ENCODE measurements around the gene PLEKHH2.
"Not testable (repeated sequence)": the region's sequence is repeated elsewhere in the genome, so short reads cannot be mapped to it uniquely, and the experiment has no call there.

PLEKHH2 gene

DNA sequence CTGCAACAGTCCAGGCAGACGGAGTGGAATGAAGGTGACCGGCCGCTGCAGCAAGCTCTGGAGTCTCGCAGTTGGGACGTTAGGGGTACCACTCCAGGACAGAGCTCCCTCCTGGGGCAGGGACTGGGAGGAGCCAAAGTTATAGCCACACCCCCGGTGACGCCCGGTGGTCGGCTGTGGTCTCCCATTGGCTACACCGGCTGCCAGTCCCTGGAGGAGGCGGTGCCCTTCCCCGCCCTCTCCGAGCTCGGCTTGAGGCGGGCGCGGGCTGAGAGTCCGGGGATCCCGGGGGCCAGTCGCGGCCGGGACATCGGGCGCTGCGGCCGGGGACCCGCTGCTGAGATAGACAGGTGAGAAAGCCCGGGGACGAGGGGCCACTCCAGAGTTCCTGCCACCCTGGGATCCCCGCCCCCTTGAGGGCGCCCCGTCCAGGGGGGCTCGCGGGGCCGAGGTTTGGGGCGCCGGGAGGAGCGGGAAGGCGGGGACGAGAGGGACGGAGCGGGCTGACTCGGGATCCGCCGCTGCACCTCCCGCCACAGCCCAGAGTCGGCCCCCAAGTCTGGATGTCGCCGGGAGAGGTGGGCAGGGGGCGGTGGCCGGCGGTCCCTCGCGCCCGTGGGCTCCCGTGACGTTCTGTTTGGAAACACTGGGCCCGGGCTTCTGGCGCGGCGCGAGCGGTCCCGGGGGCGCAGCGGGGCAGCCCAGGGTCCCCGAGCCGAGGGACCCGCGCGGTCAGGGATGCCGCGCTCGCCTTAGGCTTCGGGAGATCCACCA, at the start of gene PLEKHH2:
TSS of gene PLEKHH2 (plus strand) at position 231 of the 774 bp plus-strand sequence. CDS start 7,414 bp downstream, outside the sequence.
- Mint-ChIP-seq H3K36me3 (ENCODE audit: low read depth) (peaks cover 3% of the 10 kb centered on the region), H3K27me3 (peaks cover 34% of the 10 kb centered on the region), H3K9me3 (peaks cover 5% of the 10 kb centered on the region), H3K27ac (peak within 1 kb of the TSS; percentile 33), H3K4me3 (peak within 1 kb of the TSS; percentile 81), H3K4me1 (peaks cover 14% of the 10 kb centered on the region)
- ATAC-seq = peak; percentile 100
- peak; percentile 95 for DNase-seq

DNA sequence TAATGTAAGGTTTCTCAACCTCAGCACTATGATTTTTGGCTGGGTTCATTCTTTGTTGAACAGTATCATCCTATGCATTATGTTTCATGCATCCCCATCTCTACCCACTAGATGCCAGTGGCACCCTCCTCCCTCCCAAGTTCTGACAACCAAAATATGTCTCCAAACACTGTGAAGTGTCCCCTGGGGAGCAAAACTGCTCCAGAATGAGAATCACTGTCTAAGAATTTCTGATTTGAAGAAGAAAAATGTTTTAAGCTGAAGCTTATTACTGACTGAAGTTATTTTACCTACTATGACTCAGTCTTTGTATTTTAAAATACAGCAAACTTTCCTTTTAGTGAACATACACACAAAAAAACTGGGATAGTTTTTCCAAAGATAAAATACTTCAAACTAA, 44.6 kb upstream of the PLEKHH2 start:
- ATAC-seq (no peak), DNase-seq (no peak)
- no peak overlapping the region for H3K4me3 Mint-ChIP-seq
- peaks cover 2% of the 10 kb centered on the region for H3K27me3 Mint-ChIP-seq
- no peaks in the 10 kb centered on the region for H3K9me3 Mint-ChIP-seq
- H3K36me3 Mint-ChIP-seq (ENCODE audit: low read depth) = peaks cover 27% of the 10 kb centered on the region
- H3K4me1 Mint-ChIP-seq = peaks cover 33% of the 10 kb centered on the region
- H3K27ac Mint-ChIP-seq = peak overlapping the region; percentile 59

DNA sequence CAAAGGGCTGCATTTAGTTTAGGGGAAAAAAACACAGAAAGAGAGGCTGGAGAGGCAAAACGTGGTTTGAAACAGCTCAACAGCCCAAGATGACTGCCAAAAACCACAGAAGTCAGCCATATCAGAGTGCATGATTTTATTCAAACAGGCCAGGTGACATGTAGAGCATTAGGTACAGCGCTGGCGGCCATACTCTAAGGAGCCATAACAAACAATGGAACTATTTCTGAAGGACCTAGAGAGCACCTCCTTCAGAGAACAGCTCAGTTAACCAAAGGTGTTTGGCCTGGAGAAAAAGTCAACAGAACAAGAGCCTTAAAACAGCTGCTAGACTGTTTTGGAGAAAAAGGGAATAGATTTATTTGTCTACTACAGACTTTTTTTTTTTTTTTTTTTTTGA, 43.8 kb upstream of the PLEKHH2 start:
- peaks cover 21% of the 10 kb centered on the region for H3K36me3 Mint-ChIP-seq (ENCODE audit: low read depth)
- no peaks in the 10 kb centered on the region for H3K9me3 Mint-ChIP-seq
- DNase-seq = no peak
- ATAC-seq = no peak
- H3K4me1 Mint-ChIP-seq = peaks cover 37% of the 10 kb centered on the region
- peaks cover 6% of the 10 kb centered on the region for H3K27me3 Mint-ChIP-seq
- H3K4me3 Mint-ChIP-seq = peak overlapping the region; percentile 37
- H3K27ac Mint-ChIP-seq = no peak overlapping the region

DNA sequence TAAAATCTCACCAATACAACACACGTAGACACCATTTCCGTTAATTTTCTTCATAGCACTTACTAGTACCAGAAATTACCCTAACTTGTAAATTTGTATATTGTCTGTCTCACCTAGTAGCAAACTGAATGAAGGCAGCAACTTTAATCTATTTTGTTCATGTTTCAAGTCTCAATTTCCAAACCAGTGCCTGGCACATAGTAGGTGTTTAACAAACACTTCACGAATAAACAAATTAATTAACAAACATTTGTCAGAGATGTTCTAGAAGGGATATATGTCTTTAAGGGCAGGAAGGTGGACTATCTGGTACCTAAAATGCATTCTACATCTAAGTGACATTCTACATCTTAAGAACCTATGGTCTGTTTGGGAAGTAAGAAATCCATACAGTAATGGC, 42.2 kb upstream of the PLEKHH2 start:
- DNase-seq (no peak), ATAC-seq (no peak)
- Mint-ChIP-seq H3K36me3 (ENCODE audit: low read depth) (peaks cover 15% of the 10 kb centered on the region), H3K9me3 (no peaks in the 10 kb centered on the region), H3K4me3 (peak overlapping the region; percentile 97), H3K4me1 (peaks cover 37% of the 10 kb centered on the region), H3K27me3 (peaks cover 6% of the 10 kb centered on the region), H3K27ac (peak overlapping the region; percentile 96)

DNA sequence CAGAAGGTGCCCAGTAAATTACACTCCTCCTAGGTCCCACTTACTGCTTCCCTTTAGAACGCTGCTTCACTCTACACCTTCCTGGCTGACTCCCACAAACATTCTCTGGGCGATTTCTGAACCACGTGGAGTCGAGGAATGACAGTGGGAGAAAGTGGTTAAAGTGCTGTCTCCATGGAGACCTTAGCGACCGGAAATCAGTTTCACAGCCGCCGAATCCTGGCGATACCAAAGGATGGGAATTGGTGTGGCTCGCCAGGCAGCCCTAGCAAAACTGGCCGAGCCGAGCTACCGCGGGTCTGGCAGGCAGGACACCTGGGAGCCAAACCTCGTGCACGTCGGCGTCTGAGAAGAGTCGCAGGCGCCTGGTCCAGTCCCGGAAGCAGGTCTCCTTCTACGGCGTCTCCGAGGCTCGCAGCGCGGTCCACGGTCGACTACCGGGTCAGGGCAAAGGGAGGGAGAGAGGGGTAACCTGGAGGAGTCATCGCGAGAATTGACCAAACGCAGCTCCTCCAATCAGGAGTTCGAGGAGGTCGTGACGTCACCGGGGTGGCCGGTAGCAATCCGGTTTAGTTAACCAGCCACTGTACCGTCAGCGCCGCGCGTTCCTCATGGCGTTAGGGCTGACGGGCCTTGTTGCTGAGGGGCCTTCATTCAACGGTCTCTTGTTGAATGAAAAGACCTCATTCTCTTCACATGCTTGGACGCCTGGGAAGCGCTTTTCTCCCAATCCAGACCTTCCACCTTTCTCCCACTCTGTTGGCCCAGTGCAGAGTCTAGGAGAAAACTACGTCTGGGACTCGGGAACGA, 41.3 kb upstream of the PLEKHH2 start, which contains the start of gene THADA:
TSS of gene THADA (minus strand) at position 436 of the 810 bp plus-strand sequence. CDS start 3,646 bp downstream, outside the sequence.
- Mint-ChIP-seq H3K27me3 (peaks cover 6% of the 10 kb centered on the region), H3K27ac (peak within 1 kb of the TSS; percentile 96), H3K4me1 (peaks cover 37% of the 10 kb centered on the region), H3K36me3 (ENCODE audit: low read depth) (peaks cover 13% of the 10 kb centered on the region), H3K4me3 (peak within 1 kb of the TSS; percentile 97), H3K9me3 (no peaks in the 10 kb centered on the region)
- DNase-seq (peak; percentile 98), ATAC-seq (peak; percentile 99)

DNA sequence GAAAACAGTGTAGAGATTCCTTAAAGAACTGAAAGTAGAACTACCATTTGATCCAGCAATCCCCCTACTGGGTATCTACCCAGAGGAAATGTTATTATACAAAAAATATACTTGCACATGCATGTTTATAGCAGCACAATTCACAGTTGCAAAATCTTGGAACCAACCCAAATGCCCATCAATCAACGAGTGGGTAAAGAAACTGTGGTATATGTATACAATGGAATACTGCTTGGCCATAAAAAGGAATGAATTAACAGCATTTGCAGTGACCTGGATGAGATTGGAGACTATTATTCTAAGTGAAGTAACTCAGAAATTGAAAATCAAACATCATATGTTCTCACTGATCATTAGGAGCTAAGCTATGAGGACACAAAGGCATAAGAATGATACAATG, 36.5 kb upstream of the PLEKHH2 start:
- peaks cover 18% of the 10 kb centered on the region for H3K4me1 Mint-ChIP-seq
- H3K4me3 Mint-ChIP-seq; H3K27ac Mint-ChIP-seq; H3K9me3 Mint-ChIP-seq; DNase-seq; H3K36me3 Mint-ChIP-seq (ENCODE audit: low read depth); H3K27me3 Mint-ChIP-seq; ATAC-seq: not testable (repeated sequence)

DNA sequence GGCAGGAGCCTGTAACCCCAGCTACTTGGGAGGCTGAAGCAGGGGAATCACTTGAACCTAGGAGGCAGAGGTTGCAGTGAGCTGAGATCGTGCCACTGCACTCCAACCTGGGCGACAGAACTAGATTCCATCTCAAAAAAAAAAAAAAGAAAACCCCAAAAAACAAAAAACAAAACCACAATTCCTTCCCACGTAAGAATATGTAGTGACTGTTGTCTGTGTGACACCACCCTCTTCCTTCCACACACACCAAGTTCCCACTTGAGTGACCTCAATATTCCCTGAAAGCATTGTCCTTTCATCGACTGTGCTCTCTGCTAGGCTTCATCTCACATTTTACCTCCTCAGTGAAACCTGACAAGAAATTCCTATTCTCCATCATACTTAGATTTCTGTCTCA, 32.4 kb upstream of the PLEKHH2 start:
- no peak for ATAC-seq
- Mint-ChIP-seq H3K4me1 (peaks cover 2% of the 10 kb centered on the region), H3K36me3 (ENCODE audit: low read depth) (no peaks in the 10 kb centered on the region), H3K4me3 (no peak overlapping the region), H3K27ac (no peak overlapping the region), H3K9me3 (no peaks in the 10 kb centered on the region), H3K27me3 (no peaks in the 10 kb centered on the region)
- DNase-seq = no peak

DNA sequence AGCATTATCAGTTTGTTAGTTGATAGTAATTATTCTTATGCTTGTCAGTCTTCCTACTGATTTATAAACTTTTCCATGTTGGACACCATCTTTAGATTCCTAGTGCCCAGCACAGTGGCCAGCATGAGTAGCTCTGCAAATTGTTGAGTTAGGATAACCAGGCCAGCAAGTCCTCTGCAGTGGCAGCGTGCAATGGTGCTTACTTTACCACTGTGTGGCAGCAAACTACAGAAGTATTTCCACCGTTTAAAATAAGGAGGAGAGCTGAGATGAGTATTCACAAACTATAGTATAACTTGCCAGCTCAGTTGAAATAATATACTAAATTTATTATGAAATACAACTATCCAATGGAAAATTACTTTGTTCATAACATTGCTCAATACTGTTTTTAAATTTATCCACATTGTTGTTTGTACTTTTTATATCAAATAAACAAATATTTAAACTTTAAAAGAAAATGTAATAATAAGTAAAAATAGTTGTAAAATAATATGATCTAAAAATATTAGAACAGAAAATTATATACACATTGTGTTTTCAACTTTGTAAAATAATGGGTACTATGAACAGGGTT, 31.9 kb upstream of the PLEKHH2 start:
- DNase-seq (peak; percentile 18), ATAC-seq (peak; percentile 77)
- Mint-ChIP-seq H3K9me3 (no peaks in the 10 kb centered on the region), H3K27ac (no peak overlapping the region), H3K4me3 (no peak overlapping the region), H3K27me3 (no peaks in the 10 kb centered on the region), H3K36me3 (ENCODE audit: low read depth) (no peaks in the 10 kb centered on the region), H3K4me1 (peaks cover 2% of the 10 kb centered on the region)

DNA sequence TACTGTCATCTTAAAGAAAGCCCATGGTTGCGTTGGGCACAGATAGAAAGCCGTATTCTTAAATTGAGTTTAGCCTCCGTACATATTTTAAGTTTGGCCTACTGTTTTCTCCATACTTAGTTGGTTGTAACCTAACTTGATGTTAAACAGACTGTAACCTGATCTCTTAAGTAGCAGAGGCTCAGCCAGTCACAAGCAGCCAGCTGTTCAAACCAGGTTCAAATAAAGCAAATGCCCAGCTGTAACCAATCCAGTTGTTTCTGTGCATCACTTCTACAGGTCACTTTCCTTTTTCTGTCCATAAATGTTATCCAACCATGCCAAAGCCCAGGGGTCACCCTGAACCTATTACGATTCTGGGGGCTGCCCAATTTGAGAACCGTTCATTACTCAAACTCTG, 31.2 kb upstream of the PLEKHH2 start:
- no peaks in the 10 kb centered on the region for H3K9me3 Mint-ChIP-seq
- peaks cover 2% of the 10 kb centered on the region for H3K4me1 Mint-ChIP-seq
- H3K36me3 Mint-ChIP-seq (ENCODE audit: low read depth) = no peaks in the 10 kb centered on the region
- DNase-seq (no peak), ATAC-seq (no peak)
- no peak overlapping the region for H3K27ac Mint-ChIP-seq
- no peak overlapping the region for H3K4me3 Mint-ChIP-seq
- H3K27me3 Mint-ChIP-seq = no peaks in the 10 kb centered on the region

DNA sequence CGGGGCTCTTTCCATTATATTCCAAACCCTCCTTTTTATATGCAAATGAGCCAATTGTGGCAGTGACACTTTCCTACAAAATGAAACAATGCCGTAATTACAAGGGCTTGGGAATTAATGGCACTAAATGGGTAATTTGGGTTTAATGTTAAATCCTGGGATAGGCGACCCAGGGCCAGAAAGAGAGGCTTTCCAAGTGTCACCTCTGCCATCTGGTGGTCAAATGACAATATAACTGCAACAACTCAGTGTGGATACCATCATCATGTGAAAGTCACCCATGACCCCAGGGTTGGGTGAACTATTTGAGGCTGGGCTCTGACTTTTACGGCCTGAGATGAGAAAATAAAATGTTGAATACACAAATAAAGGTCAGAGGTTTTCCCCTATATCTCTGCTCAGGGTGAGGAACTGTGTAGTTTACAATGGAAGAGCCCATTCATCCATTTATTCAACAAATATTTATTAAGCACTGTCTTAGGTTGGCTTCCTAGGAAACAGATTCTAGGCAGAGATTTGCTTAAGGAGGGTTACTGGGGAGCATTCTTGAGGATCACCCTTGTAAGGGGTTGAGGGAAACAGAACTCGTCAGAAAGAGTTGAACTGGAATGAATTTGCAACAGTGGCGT, 27.7 kb upstream of the PLEKHH2 start:
- ATAC-seq (peak; percentile 70), DNase-seq (peak; percentile 25)
- no peak overlapping the region for H3K4me3 Mint-ChIP-seq
- no peaks in the 10 kb centered on the region for H3K9me3 Mint-ChIP-seq
- H3K4me1 Mint-ChIP-seq = peaks cover 5% of the 10 kb centered on the region
- H3K27me3 Mint-ChIP-seq = no peaks in the 10 kb centered on the region
- no peaks in the 10 kb centered on the region for H3K36me3 Mint-ChIP-seq (ENCODE audit: low read depth)
- no peak overlapping the region for H3K27ac Mint-ChIP-seq

DNA sequence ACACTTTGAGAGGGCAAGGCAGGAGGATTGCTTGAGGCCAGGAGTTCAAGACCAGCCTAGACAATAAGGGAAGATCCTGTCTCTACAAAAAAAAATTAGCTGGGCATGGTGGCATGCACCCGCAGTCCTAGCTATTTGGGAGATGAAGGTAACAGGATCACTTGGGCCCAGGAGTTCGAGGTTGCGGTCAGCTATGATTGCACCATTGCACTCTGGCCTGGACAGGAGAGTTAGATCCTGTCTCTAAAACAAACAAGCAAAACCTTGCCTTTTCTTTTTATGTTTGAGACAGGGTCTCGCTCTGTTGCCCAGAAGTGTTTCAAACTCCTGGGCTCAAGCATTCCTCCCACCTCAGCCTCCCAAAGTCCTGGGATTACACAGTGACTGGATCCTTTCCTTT, 26.7 kb upstream of the PLEKHH2 start:
- DNase-seq (no peak), ATAC-seq (no peak)
- Mint-ChIP-seq H3K27me3 (no peaks in the 10 kb centered on the region), H3K4me3 (no peak overlapping the region), H3K36me3 (ENCODE audit: low read depth) (no peaks in the 10 kb centered on the region), H3K9me3 (no peaks in the 10 kb centered on the region), H3K27ac (no peak overlapping the region), H3K4me1 (peaks cover 2% of the 10 kb centered on the region)

DNA sequence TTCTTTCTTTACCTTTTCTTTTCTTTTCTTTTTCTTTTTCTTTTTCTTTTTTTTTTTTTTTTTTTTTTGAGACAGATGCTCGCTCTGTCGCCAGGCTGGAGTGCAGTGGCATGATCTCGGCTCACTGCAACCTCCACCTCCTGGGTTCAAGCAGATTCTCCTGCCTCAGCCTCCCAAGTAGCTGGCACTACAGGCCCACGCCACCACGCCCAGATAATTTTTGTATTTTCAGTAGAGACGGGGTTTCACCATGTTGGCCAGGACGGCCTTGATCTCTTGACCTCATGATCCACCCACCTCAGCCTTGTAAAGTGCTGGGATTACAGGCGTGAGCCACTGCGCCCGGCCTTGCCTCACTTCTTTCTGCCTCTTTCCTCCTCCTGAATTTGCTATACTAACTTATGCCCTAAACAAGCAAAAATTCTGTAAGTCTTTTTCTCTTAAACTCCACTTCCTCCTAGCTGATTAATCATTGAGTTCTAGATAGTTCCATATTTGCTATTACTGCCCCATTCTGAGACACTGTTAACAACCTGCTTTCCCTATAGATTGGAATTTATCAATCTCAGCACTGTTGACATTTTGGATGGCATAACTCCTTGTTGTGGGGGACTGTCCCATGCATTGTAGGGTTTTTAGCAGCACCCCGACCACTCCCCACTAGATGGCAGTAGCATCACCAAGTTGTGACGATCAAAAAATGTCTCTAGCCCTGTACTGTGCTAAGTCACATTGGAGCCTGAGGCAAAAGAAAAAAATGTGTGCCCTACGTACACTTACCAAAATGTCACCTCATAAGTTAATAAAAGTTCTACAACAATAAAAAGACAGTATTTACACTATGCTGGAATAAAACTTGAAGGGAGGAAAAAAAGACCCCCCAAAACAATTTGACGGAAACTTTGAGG, 24.8 kb upstream of the PLEKHH2 start:
- H3K4me3 Mint-ChIP-seq = no peak overlapping the region
- peak; percentile 94 for ATAC-seq
- peak; percentile 69 for DNase-seq
- no peaks in the 10 kb centered on the region for H3K36me3 Mint-ChIP-seq (ENCODE audit: low read depth)
- H3K9me3 Mint-ChIP-seq = no peaks in the 10 kb centered on the region
- H3K4me1 Mint-ChIP-seq = peaks cover 2% of the 10 kb centered on the region
- peaks cover 3% of the 10 kb centered on the region for H3K27me3 Mint-ChIP-seq
- H3K27ac Mint-ChIP-seq = no peak overlapping the region

DNA sequence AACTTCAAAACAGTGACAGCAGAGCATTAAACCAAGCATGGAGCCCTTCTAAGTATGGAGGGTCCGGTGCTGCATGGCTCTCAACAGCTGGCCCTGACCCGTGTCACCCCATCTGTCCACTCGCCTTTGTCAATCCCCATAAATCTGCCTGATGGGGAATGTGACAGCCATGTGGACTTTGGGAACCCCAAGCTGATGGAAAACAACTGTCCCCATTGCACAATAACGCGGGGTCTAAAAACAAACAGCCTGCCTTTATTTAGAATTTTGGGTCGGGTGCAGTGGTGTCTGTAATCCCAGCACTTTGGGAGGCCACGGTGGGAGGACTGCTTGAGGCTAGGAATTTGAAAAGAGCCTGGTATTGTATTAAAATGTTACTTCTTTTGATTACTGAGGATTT, 24.1 kb upstream of the PLEKHH2 start:
- no peak for DNase-seq
- no peaks in the 10 kb centered on the region for H3K9me3 Mint-ChIP-seq
- peaks cover 2% of the 10 kb centered on the region for H3K4me1 Mint-ChIP-seq
- no peaks in the 10 kb centered on the region for H3K36me3 Mint-ChIP-seq (ENCODE audit: low read depth)
- no peak overlapping the region for H3K27ac Mint-ChIP-seq
- H3K4me3 Mint-ChIP-seq = no peak overlapping the region
- peaks cover 4% of the 10 kb centered on the region for H3K27me3 Mint-ChIP-seq
- ATAC-seq = no peak

Measured in activated naive CD8-positive, alpha-beta T cell treated with anti-CD3 and anti-CD28 coated beads, Interleukin-2, amount 50 U/mL, for 24 hours (primary cell).